GM19467 (cell line): ENCODE measurements around the gene RASEF.

Experiments used
- ATAC-seq: cut with Tn5 transposase; IDR thresholded peaks from one replicate; pipeline ENCODE4 v1.9.1; 2021; ENCODE audit warnings: mild to moderate bottlenecking, moderate library complexity; ENCODE audit not compliant: unreplicated experiment

The RASEF gene

DNA sequence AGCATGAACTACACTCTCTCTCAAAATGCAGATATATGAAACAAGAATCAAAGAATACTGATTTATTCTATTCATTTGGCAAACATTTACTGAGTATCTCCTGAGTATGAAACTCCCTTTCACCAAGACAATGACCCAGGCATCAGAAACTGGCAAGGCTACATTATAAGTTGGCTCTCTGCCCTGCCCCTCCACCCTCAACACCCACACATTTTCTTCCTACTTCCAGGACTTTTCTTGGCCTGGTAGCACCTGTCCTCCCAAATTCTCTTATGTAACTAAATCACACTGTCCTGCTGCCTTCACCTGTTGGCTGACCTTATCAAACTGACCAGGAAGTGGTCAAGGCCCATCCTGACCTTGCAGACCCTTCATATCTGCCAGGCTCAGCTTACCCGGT is 3.5 kb downstream of the RASEF start:
- ATAC-seq, result no peak

GRCh38 chr9:83056911-83057310 is 6.0 kb downstream of the RASEF start:
- ATAC-seq, result no peak

DNA sequence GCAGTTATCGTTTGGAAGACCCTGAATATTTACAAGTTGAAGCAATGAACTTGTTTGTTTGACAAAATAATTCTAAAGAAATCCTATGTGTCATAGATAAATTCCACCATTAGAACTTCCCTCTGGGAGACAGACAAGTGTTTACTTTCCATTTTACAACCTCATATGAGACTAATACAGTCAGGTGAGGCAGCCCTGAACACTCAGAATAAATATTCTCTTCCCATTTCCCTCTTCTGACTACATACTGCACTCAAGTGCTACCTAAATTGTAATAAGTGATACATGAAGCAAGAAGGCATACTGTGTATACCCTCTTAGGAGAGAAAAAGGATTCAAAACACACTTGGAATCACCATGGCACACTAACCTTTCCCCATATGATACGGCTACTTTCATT is 6.8 kb downstream of the RASEF start:
- no peak for ATAC-seq

DNA sequence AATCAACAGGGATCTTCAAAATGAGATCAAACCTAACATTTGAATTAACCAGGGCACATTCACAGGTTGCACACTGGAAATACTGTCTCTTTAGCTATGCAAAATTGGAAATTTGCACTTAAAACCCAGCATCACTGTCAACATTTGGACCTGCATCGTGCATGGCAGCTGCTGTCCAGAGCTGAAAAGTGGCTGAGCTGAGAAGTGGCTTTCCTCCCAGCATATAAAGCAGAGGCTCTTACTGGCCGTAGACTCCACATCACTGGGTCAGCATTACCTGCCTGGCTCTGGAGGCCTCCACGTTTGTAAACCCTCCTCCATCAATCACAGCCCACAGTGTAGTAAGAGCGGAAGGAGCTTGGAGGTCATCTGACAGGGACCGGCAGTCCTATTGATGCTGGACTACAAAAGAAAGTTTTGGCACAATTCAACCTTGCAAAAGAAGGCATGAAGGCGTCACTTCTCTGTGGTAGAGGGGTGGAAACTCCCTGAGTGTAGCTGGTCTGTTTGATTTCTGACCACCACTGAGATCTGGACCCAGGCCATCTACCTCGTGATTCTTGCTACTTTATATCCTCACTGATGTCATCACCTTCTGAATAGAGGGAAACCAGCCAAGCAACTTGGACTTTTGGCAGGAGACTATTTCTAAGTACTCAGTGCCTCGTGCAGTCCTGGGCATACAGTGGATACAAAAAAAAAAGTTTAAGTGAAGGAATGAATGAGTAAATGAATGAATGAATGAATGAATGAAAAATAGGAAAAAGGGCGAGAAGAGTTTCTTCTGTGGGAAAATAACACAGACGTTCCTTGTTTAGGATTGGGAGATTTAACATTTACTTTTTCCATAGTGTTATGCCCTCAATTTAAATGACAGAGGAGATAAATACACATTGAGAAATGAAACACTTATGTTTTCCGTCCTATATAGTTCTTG is 14.8 kb downstream of the RASEF start:
- no peak for ATAC-seq

DNA sequence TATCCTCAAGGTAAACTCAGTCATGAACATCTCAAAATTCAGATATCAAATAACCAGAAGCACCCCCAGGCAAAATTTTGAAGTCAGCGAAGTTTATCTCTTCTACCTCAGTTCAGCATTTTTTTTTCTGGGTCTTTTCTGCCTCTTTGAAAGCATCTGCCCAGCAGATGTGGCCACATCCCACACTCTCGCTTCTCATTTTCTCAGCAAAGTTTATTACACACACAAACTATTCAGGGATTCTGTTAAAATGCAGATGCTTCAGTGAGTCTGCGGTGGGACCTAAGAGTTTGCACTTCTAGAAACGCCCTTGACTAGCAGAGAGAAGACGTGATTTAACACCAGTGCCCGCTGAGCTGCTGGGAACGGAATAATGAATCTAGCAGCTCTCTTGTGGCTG is 19.3 kb downstream of the RASEF start:
- no peak for ATAC-seq

DNA sequence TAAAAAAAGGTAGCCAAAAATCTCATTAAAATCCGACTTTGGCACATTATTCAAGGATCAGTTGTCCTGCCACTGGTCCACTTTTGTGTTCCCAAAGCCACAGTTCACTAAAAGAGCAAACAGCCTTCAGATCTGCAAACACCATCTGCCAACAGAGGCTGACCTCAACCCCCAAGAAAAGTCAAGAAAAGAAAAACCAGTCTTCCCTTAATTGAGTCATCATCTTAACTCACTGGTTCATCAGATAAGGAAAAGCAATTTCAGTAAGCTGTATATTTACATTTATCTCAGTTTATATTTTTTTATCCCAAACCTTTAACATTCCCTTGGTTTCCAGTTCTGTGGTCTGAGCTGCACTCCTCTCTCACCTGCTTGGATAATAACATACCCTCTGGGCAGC is 21.2 kb downstream of the RASEF start:
- ATAC-seq, result no peak

GRCh38 chr9:83039303-83039702 is 23.6 kb downstream of the RASEF start:
- no peak for ATAC-seq

DNA sequence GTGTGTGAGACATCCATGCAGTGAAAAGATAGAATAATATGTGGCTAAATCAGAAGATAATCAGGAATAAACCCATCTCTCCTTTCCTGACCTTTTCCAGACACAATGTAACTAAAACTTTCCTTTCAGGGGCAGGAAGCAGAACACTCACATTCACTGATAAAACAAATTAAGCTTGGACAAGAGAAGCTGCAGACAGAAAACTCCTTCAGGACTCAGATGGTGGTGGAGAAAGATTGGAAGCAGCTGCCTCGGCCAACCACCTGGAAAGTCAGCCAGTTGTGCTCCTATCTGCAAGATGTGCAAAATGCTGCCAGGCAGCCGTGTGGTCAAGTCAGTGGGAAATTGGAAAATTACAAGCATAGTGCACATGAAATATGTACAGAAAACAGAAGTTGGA is 26.9 kb downstream of the RASEF start:
- ATAC-seq, result no peak

DNA sequence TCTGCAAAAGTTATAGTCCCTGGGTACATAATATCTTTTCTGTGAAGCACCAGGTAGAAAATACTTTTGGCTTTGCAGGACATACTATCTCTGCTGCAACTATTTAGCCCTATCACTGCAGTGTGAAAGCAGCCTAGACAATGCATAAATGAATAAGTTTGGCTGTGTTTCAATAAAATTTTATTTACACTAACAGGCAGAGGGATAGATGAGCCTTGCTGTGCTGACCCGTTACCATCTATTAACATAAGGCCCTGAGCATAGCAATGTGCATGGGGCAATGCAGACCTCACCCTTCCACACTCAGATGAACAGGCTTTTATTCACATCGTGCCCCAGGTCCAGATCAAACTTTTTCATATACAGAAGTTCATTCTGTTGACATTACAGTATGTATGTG is 27.8 kb downstream of the RASEF start:
- ATAC-seq, result no peak

DNA sequence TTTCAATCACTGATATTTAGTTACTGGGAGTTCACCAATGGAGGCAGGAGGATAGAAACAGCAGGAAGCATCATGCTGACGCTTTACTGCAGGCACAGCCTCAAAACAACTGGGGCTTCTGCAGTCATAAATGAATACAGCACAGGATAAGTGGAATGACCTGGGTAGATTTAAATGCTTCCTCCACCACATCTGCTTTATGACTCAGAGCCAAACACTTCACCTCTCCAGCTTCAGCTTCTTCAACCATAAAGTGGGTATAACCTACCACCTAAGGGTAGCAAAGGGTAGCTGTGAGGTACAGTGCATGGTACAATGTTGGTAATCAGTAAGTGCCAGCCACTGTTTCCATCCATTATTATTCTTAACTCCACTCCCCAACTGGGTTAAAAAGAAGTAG is 28.4 kb downstream of the RASEF start:
- no peak for ATAC-seq

- ATAC-seq, result no peak
Observed at GRCh38 chr9:83034026-83034425, 28.9 kb downstream of the RASEF start.

DNA sequence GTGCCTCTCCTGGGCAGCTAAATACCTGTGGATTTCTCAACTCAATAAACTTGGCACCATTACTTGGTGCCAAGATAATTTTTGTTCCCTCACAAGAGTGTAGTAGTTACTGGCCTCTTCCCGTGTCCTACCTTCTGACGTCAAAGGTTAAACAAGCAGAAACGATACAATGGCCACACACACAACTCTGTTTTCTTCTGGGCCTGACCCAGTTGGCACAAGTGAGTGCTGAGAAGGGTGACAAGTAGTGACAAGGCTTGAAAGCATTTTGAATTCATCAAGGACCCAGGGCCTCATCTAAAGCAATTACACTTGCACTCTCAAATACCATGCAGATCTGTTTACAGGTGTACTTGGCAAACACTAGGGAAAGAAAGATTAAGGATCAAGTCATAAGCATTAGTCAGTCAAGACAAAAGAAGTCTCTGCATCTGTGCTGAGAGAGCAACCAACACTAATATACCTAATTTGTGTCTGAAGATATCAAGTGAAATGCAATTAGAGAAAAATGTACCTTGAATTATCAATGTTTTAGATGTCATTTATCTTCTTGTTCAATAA is 30.8 kb downstream of the RASEF start:
- ATAC-seq, result no peak

DNA sequence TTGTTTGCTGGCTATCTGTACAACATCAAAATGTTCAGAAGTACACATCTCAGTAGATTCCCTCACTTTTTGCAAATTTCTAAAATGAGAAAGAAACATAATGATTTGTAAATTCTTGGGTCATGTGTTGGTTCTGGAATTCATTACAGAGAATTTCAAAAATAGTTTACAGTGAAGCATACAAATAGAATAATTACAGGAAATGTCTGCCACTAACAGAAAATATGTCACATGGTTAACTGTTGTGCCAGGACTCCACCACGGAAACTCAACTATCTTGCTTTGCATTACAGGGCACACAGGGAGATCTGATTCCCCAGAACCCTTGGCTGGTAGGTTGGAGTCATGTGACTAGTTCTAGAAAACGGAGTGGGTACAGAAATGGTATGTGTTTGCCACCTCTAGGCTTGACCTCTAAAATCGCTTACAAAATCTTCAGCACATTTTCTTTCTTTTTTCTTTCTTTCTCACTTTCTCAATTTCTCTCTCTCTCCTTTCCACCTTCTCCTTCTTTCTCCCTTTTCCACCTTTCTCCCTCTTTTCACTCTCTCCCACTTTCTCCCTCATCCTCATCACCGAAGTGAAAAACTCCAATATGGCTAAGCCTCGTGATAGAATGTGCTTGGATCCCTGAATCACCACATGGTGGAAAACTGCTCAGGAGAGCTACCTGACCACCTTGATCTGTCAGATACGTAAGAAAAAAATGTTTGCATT is 32.4 kb downstream of the RASEF start:
- ATAC-seq, result no peak

DNA sequence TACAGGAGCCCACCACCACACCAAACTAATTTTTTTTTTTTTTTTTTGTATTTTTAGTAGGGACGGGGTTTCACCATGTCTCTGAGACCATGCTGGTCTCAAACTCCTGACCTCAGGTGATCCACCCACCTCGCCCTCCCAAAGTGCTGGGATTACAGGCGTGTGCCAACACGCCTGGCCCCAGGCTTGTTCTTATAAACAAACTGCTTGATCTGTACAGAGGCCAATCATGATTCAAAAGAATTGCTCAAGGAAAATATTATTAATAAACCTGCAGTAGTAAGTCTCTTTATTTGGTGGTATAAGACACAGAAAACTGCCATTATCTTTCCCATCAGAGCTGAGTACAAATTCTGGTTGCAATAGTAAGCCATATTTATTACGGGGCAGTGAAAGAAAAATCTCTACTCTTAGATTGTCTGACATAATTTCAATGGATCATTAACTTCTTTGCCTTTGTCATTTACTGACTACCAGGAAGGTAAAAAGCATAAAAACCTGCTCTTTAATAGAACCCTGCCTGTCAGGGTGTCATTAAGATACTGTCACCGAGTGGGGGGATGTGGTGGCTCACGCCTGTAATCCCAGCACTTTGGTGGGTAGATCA is 33.3 kb downstream of the RASEF start:
- no peak for ATAC-seq

DNA sequence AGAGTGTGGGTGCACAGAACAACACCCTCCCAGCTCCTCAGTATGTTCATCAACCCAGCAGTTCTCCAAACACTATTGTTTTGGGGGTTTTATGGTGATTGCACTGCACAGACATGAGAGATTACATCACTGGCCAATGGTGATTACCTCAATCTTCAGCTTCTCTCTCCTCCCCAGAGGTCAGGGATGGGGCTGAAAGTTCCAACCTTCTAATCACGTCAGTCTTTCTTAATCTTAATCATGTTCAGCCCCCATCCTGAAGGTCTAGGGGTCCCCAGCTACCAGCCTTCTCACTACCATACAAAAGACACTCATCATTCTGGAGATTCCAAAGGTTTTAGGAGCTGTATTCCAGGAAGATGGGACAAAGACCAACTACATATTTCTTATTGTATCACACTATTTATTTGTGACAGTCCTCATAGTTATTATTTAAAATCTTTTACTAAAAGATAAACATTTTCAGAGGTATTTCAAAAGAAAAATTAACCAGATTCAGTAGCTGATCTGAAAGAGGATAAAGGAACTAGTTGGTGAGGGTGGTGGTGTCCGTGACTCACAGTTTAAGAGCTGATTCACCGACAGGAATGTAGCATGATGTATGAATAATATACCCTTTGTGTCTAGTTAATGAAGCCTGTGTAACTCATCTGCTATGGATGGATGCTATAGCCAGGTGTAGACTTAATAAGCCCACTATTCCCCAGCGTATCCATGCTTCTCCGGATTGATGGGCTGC is 35.6 kb downstream of the RASEF start:
- ATAC-seq, result no peak

GRCh38 chr9:83024506-83025125 is 38.3 kb downstream of the RASEF start:
- ATAC-seq, result no peak

- no peak for ATAC-seq
Observed at GRCh38 chr9:83023151-83023550, 39.8 kb downstream of the RASEF start.

DNA sequence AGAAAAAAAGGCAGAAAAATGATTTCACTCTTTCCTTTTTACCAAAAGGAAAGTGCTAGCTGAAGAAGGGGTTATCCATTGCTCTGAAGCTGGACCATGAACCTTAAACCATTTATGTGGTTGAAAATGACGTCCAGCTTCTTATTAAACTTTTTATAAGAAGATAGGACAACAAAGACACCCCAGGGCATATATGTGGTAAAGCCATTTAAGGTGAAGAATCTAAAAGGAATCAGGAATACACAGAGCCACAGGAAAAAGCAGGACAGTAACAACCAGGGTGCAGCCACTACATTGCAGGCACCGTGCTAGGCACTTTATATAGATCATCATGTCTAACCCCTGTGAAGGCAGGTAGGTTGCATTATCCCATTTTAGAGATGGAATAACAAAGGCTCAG is 42.1 kb downstream of the RASEF start:
- no peak for ATAC-seq

GRCh38 chr9:83020327-83020726 is 42.6 kb downstream of the RASEF start:
- no peak for ATAC-seq

- ATAC-seq, result no peak
Observed at GRCh38 chr9:83019246-83019645, 43.7 kb downstream of the RASEF start.
